Lower lobe of right lung (tissue), 2 donors: ENCODE data around the gene WFS1. TPM values are rescaled to one million over a fixed set of nuclear protein-coding genes. Genes with fewer than 3 reads are reported as not detected.

ENCODE experiments used
- ATAC-seq, 2 donors: fragments of 200-7000 bp; cut with Tn5 transposase; one replicate each; pipeline ENCODE4 v1.9.1; 2020 to 2022; ENCODE audit warnings: mild to moderate bottlenecking in 2 of 2, moderate library complexity in 2 of 2
- DNase-seq: peaks from one replicate; pipeline ENCODE4 v3.0.0-alpha.2; 2020
- H3K27ac ChIP-seq: fragments of 200-600 bp; one replicate; pipeline ENCODE4 v1.8.0; 2022
- H3K27me3 ChIP-seq: fragments of 200-600 bp; one replicate; pipeline ENCODE4 v1.8.0; 2022; ENCODE audit warnings: low read depth
- H3K36me3 ChIP-seq: fragments of 200-600 bp; one replicate; pipeline ENCODE4 v1.8.0; 2022; ENCODE audit warnings: mild to moderate bottlenecking
- H3K4me1 ChIP-seq: fragments of 200-600 bp; one replicate; pipeline ENCODE4 v1.8.0; 2022
- H3K4me3 ChIP-seq: fragments of 200-600 bp; one replicate; pipeline ENCODE4 v1.8.0; 2022; ENCODE audit warnings: mild to moderate bottlenecking
- H3K9me3 ChIP-seq: fragments of 200-600 bp; one replicate; pipeline ENCODE4 v1.8.0; 2022
- CTCF ChIP-seq: fragments of 200-600 bp; IDR thresholded peaks from one replicate; pipeline ENCODE4 v1.8.0; 2022; ENCODE audit warnings: antibody characterized with exemption, mild to moderate bottlenecking
- intact Hi-C: fragments of 100-400 bp; cut with DNase I; formaldehyde crosslinking; loops from one replicate; pipeline ENCODE4 v1.11.0; 2022
- total RNA-seq: library from RNA; stranded (reverse); fragmentation: NEBNext Ultra II Directional; extraction: Animal tissue kit (Norgen Biotek cat#: 25700); gene quantifications from one replicate; pipeline ENCODE4 v1.2.1, GENCODE V29; 2021
- donor health status: DM: no; HTN: yes; CAD: no; lungs with severe emphysema.

WFS1 gene
- total RNA-seq, 1 donor from 2014 or later, result 70.3 TPM

- Histone ChIP-seq H3K9me3 (no peaks in the 10 kb centered on the region), H3K27ac (no peak overlapping the region), H3K27me3 (no peaks in the 10 kb centered on the region), H3K4me1 (peaks cover 10% of the 10 kb centered on the region), H3K4me3 (no peak overlapping the region), H3K36me3 (peaks cover 70% of the 10 kb centered on the region)
- intact Hi-C loops, result no loop called here
- ATAC-seq (no peak), DNase-seq (no peak)
- TF ChIP-seq CTCF, result no peak
Observed at GRCh38 chr4:6287017-6287788, 17.6 kb downstream of the WFS1 start.

GRCh38 chr4:6288342-6288741 lies 18.7 kb downstream of the WFS1 start:
- Histone ChIP-seq H3K4me3 (no peak overlapping the region), H3K9me3 (no peaks in the 10 kb centered on the region), H3K27ac (no peak overlapping the region), H3K4me1 (no peaks in the 10 kb centered on the region), H3K27me3 (no peaks in the 10 kb centered on the region), H3K36me3 (peaks cover 81% of the 10 kb centered on the region)
- no peak for ATAC-seq
- no peak for TF ChIP-seq CTCF
- intact Hi-C loops, result no loop called here
- DNase-seq, result peak; percentile 21

- TF ChIP-seq CTCF, result no peak
- Histone ChIP-seq H3K4me1 (no peaks in the 10 kb centered on the region), H3K27me3 (no peaks in the 10 kb centered on the region), H3K4me3 (no peak overlapping the region), H3K36me3 (peaks cover 86% of the 10 kb centered on the region), H3K9me3 (no peaks in the 10 kb centered on the region), H3K27ac (no peak overlapping the region)
- intact Hi-C loops, result no loop called here
- DNase-seq (peak; percentile 40), ATAC-seq (no peak)
Observed at GRCh38 chr4:6288871-6289270, 19.2 kb downstream of the WFS1 start.

GRCh38 chr4:6290256-6290655 lies 20.6 kb downstream of the WFS1 start:
- H3K27me3 ChIP-seq, result no peaks in the 10 kb centered on the region
- ATAC-seq, result no peak
- TF ChIP-seq CTCF, result no peak
- intact Hi-C loops, result no loop called here
- H3K9me3 ChIP-seq, result no peaks in the 10 kb centered on the region
- peak; percentile 16 for DNase-seq
- no peak overlapping the region for H3K27ac ChIP-seq
- peaks cover 95% of the 10 kb centered on the region for H3K36me3 ChIP-seq
- no peaks in the 10 kb centered on the region for H3K4me1 ChIP-seq
- H3K4me3 ChIP-seq, result no peak overlapping the region

GRCh38 chr4:6290769-6291547 lies 21.3 kb downstream of the WFS1 start:
- no peaks in the 10 kb centered on the region for H3K27me3 ChIP-seq
- no peak for TF ChIP-seq CTCF
- peak; percentile 17 for DNase-seq

More at GRCh38 chr4:6290769-6291547, 21.3 kb downstream of the WFS1 start:
- no peak for ATAC-seq
- no peak overlapping the region for H3K4me3 ChIP-seq
- peaks cover 98% of the 10 kb centered on the region for H3K36me3 ChIP-seq
- H3K4me1 ChIP-seq, result no peaks in the 10 kb centered on the region
- no peaks in the 10 kb centered on the region for H3K9me3 ChIP-seq
- no peak overlapping the region for H3K27ac ChIP-seq
- intact Hi-C loops, result no loop called here
